Measurements from ENCODE around the gene BTBD7. TPM values are rescaled to one million over a fixed set of nuclear protein-coding genes. Genes with fewer than 3 reads are reported as not detected.

The BTBD7 gene
- total RNA-seq, 4 donors from 2014 or later: 20.5 to 34.0 (median 25.7) TPM

DNA sequence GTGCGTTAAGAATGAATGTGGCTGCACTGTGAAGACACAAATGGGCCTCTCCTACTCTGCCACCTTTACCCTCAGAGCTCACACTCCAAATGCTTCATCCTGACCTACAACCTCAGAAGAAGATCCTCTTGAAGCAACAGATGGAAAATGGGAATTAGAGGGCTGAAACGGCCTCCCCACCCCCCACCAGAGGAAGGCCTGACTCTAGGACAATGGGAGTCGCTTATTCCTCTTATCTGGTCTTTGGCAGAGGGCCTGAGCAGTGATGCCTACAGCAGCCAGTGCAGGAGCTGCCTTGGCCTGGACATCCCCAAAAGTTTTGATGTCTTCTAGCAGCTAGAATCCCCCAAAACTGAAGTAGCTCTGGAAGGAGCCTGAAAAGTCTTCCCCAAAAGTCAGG lies 29.2 kb downstream of the BTBD7 start:
- DNase-seq (ENCODE audit: low spot score): no peak
- TF ChIP-seq, protein P1, sequence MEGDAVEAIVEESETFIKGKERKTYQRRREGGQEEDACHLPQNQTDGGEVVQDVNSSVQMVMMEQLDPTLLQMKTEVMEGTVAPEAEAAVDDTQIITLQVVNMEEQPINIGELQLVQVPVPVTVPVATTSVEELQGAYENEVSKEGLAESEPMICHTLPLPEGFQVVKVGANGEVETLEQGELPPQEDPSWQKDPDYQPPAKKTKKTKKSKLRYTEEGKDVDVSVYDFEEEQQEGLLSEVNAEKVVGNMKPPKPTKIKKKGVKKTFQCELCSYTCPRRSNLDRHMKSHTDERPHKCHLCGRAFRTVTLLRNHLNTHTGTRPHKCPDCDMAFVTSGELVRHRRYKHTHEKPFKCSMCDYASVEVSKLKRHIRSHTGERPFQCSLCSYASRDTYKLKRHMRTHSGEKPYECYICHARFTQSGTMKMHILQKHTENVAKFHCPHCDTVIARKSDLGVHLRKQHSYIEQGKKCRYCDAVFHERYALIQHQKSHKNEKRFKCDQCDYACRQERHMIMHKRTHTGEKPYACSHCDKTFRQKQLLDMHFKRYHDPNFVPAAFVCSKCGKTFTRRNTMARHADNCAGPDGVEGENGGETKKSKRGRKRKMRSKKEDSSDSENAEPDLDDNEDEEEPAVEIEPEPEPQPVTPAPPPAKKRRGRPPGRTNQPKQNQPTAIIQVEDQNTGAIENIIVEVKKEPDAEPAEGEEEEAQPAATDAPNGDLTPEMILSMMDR (IDR thresholded peaks at IDR 0.05): no peak
- ATAC-seq (ENCODE audit: low FRiP score): no peak

DNA sequence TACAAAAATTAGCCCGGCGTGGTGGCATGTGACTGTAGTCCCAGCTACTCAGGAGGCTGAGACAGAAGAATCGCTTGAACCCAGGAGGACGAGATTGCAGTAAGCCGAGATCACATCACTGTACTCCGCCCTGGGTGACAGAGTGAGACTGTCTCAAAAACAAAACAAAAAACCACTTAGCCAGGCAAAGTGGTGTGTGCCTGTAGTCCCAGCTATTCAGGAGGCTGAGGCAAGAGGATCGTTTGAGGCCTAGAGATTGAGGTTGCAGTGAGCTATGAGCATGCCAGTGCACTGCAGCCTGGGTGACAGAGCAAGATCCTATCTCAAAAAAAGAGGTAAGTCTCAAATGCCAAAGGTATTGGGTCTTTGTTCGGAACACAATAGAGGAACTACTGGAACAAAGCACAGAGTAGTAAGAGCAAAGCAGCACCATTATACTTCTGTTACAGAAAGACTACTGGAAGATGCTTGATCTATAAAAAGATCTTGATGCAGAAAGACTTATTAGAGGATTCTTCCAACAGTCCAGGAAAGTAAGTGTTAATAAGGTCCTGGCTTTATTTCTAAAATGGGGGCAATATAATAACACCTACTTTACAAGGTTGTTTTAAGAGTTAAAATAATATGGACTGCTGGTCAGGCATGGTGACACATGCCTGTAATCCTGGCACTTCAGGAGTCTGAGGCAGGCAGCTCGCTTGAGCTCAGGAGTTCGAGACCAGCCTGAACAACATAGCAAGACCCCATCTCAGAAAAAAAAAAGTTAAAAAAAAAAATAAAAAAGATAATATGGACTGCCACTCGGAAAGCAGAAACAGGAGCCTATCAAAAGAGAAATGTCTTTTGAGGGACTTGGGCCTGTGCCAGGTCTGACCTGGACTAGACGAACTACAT lies 29.9 kb downstream of the BTBD7 start:
- DNase-seq (ENCODE audit: low spot score): no peak
- no peak for ATAC-seq (ENCODE audit: low FRiP score)
- TF ChIP-seq, protein P1 (IDR thresholded peaks at IDR 0.05): no peak

DNA sequence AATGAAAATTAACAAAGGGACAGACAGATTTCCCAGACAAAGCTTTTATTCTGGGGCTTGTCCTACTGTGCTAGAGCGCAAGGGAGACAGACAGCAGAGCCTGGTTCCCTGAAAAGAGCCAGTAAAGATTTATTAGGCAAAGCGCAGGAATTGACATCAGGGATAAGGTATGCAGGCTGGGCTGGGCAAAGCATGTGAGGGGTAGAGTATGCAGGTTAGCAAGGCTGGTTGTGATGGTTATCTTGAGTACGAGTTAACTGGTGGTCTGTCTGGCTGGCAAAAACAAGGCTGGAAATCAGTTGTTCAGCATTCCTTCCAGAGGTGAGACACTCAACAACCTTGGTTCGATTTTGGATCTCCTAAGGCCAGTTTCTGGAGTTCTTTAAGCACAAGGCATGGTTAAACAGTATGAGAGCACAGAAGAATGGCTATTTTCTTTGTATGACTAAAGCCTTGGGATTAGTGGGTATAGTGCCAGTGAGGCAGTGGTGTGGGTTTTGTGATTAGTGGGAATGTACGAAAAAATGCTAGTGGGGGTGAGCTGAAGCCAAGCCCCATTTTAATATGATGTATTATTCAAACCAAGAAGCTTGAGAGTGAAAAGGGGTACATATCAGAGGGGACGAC lies 30.9 kb downstream of the BTBD7 start:
- DNase-seq (ENCODE audit: low spot score) (no peak), ATAC-seq (ENCODE audit: low FRiP score) (no peak)
- TF ChIP-seq, protein P1 (IDR thresholded peaks at IDR 0.05): no peak

GRCh38 chr14:93299866-93300265 lies 33.0 kb downstream of the BTBD7 start:
- no peak for DNase-seq (ENCODE audit: low spot score)
- no peak for ATAC-seq (ENCODE audit: low FRiP score)
- TF ChIP-seq, protein P1 (IDR thresholded peaks at IDR 0.05): no peak

DNA sequence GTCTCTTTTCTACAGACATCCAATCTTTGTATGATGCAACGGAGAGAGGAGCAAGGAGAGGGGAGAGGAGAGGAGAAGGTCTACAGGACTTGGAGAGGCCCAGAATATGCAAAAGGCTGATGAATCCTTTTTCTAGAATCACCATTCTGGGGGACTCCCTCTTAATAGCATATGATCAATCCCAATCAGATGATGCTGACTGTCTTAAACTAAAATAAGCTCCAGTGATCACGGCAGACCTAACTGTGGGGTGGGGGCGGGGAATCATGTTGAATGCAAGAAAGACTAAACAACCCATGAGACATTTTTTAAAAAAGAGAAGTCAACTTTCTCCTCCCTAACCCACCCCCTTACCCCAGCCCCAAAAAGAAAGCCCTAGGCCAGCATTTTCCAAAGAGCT lies 33.4 kb downstream of the BTBD7 start:
- TF ChIP-seq, protein P1 (IDR thresholded peaks at IDR 0.05): no peak
- DNase-seq (ENCODE audit: low spot score) (no peak), ATAC-seq (ENCODE audit: low FRiP score) (no peak)

GRCh38 chr14:93295541-93296220 lies 37.2 kb downstream of the BTBD7 start:
- DNase-seq (ENCODE audit: low spot score) (no peak), ATAC-seq (ENCODE audit: low FRiP score) (no peak)
- TF ChIP-seq, protein P1 (IDR thresholded peaks at IDR 0.05): no peak

Measured in omental fat pad (tissue), 4 donors.